Measurements from ENCODE around the gene RHD.
"Not testable (repeated sequence)": the region's sequence is repeated elsewhere in the genome, so short reads cannot be mapped to it uniquely, and the experiment has no call there.

GRCh38 chr1:25278790-25279189, 6.5 kb downstream of the RHD start:
- TF ChIP-seq EZH2phosphoT487, CTCF (IDR thresholded peaks at IDR 0.05; ENCODE audit: low read length): not testable (repeated sequence)

All from MM.1S (cell line).